Stimulated activated CD8-positive, alpha-beta memory T cell treated with anti-CD3 and anti-CD28 coated beads, Interleukin-7, amount 100 ng/mL, for 1 hour (primary cell): ENCODE data around the gene MATCAP1.

Source experiments
- DNase-seq, 2 donors: peaks; one replicate each; pipeline ENCODE4 v3.0.0-alpha.2; 2020; ENCODE audit warnings: low read depth in 2 of 2

MATCAP1 gene

DNA sequence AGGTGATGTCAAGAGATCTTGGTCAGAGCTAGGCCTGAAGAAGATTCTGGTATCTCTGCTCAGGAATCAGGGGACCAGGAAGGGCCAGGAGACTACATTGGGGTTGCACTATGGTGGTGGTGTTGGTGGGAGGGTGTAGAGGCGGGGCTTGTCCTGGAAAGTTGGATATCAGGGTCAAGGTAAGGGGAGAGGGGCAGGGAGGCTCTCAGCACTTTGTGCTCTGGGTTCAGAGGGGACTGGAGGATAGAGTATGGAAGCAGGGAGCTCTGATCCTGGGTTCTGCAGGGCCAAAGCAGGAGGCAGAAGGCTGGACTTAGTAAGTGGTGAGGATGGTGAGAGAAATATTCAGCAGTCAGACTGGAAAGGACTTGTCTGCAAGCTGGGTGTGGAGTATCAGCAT, 10.4 kb downstream of the MATCAP1 start:
- no peak for DNase-seq

GRCh38 chr16:67170949-67171649, 12.7 kb downstream of the MATCAP1 start:
- DNase-seq = no peak

GRCh38 chr16:67170168-67170948, 13.4 kb downstream of the MATCAP1 start, which contains the start of gene NOL3:
Gene NOL3 (plus strand): TSS chr16:67170538.
- DNase-seq = no peak

- DNase-seq = no peak
Measured at GRCh38 chr16:67169642-67170167, 14.1 kb downstream of the MATCAP1 start.

GRCh38 chr16:67169011-67169451, 14.7 kb downstream of the MATCAP1 start:
- DNase-seq = no peak

- no peak for DNase-seq
Measured at GRCh38 chr16:67167588-67167987, 16.2 kb downstream of the MATCAP1 start.

- no peak for DNase-seq
Measured at GRCh38 chr16:67166598-67167168, 17.1 kb downstream of the MATCAP1 start.

DNA sequence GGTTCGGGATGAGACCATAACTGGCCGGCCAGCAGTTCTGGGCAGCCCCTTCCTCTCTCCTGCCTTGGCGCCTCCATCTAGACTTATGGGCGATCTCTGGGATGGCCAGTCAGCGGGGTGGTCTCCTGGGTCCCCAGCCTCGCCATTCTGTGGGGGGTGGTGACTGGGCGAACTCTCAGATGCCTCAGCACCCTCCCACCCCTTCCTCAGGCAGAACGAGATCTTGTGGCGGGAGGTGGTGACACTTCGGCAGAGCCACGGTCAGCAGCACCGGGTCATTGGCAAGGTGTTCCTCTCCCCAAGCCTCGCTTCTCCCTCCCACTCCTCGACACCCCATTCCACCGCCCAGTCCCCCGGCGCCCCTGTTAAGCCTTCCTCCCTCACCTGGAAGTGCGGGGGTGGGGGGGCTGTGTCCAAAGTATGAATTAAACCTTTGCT, 17.6 kb downstream of the MATCAP1 start:
- DNase-seq = no peak

DNA sequence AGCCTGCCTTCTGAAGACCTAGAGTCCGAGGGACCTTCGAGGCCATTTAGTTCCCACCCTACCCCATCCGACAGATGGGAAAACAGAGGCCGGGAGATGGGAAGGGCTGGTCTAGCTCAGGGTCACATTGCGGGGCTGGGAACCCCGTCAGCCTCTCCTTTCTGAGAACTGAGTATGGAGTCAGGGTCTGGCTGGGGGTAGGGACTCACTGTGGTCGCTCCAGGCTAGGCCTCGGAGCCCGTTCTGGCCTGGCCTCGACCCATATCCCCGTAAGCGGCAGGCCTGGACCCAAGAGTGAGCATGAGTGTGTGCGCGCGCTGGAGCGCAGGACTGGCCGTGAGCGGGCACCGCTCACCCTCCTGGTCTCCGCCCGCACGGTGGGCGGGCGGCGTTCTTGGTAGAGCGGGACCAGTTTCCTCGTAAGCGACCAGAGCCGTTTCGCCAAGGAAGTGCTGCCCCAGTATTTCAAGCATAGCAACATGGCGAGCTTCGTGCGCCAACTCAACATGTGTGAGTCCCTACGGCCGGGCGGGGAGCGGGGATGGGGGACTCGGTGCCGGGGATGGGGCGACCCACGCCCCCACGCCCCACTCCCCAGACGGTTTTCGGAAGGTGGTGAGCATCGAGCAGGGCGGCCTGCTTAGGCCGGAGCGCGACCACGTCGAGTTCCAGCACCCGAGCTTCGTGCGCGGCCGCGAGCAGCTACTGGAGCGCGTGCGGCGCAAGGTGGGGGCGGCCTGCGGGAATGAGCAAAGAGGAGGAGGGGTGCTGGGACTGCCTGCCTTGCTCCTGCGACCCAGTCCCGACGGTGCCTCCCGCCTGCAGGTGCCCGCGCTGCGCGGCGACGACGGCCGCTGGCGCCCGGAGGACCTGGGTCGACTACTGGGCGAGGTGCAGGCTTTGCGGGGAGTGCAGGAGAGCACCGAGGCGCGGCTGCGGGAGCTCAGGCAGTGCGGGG, 18.4 kb downstream of the MATCAP1 start:
- no peak for DNase-seq

GRCh38 chr16:67164599-67165061, 19.1 kb downstream of the MATCAP1 start, which contains the start of gene HSF4:
Gene HSF4 (plus strand): TSS chr16:67164745. CDS start chr16:67164812, 67 bp downstream.
- DNase-seq = no peak

DNA sequence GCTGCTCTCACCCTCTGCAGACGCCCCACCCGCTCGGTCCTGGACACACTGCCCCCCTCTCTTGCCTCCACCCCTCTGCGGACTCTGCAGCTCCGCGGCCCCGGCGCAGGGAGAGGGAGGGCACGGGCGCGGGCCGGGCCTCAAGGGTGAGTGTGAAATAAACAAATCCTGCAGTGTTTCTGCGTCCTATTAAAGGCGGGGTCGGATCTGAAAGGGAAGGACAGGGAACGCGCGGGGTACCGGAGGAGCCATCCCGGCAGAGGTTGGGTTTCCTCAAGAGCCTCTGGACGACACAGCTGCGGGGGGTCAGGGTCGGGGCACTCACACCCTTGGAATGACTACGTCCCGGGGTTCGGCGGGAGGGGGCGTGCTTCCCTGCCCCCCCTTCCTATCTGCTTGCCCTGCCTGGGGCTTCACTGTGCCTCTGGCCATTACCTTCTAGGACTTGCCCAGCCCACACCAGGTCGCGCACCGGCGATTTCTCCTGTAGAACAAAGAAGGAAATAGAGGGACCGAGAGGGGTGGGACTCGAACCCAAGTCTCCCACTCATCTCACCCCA, 19.7 kb downstream of the MATCAP1 start:
- no peak for DNase-seq

DNA sequence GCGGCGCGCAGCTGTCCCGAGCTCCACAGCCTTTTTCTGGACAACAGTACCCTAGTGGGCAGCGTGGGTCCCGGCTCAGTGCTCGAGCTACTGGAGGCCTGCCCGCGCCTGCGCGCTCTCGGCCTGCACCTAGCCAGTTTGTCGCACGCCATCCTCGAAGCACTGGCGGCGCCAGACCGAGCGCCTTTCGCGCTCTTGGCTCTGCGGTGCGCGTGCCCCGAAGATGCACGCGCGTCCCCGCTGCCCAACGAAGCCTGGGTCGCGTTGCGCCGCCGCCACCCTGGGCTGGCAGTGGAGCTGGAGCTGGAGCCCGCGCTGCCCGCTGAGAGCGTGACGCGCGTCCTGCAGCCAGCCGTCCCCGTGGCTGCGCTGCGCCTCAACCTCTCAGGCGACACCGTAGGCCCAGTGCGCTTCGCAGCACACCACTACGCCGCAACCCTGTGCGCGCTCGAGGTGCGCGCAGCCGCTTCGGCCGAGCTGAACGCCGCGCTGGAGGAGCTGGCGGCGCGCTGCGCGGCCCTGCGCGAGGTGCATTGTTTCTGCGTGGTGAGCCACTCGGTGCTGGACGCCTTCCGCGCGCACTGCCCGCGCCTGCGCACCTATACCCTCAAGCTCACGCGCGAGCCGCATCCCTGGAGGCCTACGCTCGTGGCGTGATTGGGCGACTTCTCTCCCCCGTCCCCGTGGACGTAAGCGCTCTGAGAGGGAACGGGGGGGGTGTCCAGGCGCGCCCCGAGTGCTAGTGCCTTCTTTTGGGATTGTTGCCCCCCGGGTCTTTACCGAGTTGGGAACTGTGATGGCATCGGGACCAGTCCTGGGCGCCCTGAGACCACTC, 20.4 kb downstream of the MATCAP1 start:
- DNase-seq = no peak

DNA sequence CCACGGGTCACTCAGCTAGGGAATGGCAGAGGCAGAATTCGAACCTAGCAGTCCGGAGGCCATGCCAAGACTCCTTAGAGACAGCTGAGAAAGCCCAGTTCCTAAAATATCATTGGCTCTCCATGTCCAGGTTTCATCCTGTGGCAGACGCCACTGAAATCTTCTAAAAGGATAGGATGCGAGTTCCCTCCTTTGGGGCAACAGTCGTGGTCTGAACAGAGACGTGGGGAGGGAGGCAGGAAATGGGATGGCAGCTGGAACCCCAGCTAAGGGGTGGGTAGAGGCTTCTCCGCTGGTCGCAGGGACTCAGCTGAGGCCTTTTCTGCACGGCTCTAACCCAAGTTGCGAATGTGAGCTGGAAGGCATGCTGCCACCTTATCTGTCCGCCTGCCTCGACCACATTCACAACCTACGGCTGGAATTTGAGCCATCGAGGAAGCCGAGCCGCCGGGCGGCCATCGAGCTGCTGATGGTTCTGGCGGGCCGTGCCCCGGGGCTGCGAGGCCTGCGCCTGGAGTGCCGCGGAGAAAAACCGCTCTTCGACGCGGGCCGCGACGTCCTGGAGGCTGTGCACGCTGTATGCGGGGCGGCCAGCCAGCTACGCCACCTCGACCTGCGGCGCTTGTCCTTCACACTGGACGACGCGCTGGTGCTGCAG, 21.1 kb downstream of the MATCAP1 start:
- DNase-seq = no peak

DNA sequence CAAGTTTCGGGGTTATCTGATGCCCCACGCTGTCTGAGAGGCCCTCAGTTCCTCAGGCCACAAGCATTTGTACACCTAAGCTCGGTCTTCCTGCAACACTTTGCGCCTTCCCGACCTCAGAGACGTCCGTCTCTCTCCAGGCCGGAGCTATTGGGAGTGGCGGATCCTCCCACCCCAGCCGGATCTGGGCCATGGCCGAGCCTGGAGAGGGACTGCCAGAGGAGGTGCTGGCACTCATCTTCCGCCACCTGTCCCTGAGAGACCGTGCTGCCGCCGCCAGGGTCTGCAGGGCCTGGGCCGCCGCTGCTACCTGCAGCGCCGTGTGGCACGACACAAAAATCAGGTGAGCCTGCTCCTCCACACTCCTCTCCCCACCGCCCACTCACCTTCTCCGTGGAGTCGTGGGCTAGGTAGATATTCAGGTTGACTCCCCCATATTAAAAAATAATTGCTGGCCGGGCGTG, 22.1 kb downstream of the MATCAP1 start:
- DNase-seq = no peak

GRCh38 chr16:67158637-67159600, 24.8 kb downstream of the MATCAP1 start:
- peak; percentile 37 to 68 for DNase-seq

DNA sequence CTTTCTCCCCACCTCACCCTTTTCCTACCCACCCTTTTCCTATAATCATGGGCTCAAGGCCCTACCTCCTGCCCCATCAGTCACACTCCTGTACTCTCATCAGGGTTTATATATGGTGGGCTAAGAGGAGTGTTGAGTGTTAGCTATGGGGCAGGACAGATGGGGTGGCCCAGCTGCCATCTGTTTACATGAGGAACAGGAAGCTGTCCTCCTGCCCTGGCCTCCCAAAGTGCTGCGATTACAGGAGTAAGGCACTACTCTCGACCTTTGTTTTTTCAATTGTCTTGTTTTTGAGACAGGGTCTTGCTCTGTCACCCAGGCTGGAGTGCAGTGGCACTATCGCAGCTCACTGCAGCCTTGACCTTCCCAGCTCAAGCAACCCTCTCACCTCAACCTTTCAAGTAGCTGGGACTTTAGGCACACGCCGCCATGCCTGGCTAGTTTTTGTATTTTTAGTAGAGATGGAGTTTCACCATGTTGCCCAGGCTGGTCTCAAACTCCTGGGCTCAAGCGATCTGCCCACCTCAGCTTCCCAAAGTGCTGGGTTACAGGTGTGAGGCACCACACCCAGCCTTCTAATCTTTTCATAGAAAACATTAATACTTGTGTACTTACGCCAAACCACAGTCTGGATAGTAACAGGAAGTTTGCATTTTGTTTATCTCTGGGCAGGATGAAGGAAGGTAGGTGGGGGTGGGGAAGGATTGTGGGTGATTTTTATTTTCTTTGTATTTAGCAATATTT, 25.7 kb downstream of the MATCAP1 start:
- no peak for DNase-seq

DNA sequence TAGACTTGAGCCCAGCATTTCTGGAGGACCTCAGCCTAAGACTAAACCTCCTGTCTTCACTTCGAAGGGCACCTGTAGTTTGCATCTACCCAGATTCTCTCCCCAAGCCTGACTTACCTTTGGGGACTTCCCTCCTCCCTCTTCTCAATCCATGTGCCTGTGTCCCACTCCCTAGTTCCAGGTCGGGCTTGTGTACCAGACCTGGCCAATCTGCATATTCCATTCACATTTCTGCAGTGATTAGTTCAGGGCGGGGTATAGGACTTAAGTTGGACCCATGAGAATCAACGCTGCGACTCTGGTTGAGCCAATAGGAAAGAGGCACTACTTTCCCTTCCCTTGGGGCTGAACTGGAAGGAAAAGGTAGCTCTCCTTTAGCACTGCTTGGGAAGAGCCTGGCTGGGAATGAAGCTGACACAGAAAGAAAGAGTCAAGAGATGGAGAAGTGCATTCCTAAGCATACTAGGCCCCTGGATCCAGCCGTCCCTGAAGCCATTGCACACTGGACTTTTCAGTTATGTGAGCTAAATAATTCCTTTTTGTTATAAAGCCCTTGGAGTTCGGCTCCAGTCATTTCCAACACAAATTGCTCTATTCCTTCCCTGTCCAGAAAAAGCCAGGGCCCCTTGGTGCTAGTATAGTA, 26.5 kb downstream of the MATCAP1 start:
- DNase-seq = no peak
